GM19035 (cell line): ENCODE data around the gene KCNIP1.
"Not testable (repeated sequence)": the region's sequence is repeated elsewhere in the genome, so short reads cannot be mapped to it uniquely, and the experiment has no call there.

Source experiments
- ATAC-seq: cut with Tn5 transposase; IDR thresholded peaks from one replicate; pipeline ENCODE4 v1.9.1; 2021; ENCODE audit not compliant: unreplicated experiment

KCNIP1 gene

DNA sequence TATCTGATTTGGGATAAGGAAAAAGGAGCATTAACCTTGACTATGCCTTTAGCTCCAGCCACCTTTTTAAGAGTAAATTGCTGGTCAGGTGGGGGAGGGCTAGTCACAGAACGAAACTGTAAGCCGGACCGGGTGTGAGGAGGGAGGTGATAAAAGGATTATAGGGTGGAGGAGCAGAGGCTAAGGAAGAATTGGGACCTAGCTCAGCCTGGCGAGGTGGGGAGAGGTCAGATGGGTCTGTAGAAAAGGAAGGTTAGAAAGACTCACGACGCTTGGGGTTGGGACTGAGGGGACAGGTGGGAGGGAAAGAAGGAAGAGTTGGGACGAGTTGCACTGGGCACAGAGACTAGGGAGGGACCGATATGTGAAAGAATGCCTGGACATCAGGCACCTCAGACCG is 262.0 kb downstream of the KCNIP1 start:
- ATAC-seq = not testable (repeated sequence)

DNA sequence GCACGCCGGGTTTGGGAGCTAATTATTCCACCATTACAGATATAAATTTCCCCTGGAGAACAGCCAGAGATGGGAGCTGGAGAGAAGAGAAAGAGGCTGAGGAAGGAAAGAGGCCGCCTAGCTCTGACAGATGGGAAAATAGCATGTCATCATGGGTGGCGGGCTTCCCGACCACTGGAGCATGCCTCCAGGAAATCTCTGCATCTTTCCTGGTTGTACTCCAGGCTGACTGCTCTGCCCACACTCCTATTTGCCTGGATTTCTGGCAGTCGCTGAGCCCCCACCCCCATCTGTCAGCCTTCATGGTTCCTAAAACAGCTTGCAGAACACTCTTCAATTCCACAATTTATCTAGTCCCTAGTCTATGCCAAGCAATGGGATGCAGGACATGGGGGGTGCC is 265.4 kb downstream of the KCNIP1 start:
- no peak for ATAC-seq

DNA sequence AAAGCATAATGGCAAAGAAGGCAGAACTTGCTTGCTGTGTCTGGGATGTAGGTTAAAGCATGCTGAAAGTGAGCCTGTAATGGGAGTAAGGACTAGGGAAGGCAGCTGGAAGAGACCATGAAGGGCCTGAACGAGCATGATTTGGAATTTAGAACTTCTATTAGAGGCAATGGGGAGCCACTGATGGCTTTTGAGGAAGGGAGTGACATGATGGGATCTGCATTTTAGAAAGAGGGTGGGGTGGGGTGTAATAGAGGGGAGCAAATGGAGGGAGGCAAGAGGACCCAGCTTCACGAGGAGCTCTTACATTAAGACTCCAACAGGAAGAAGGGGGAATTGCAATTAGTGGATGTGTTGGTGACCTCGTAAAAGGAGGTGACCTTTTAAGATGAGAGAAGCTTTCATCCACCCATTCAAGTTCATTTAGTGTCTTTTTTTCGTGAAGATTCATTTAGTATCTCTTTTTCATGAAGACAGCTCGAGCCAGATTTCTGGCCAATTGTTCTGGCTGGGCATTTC is 266.1 kb downstream of the KCNIP1 start:
- no peak for ATAC-seq

DNA sequence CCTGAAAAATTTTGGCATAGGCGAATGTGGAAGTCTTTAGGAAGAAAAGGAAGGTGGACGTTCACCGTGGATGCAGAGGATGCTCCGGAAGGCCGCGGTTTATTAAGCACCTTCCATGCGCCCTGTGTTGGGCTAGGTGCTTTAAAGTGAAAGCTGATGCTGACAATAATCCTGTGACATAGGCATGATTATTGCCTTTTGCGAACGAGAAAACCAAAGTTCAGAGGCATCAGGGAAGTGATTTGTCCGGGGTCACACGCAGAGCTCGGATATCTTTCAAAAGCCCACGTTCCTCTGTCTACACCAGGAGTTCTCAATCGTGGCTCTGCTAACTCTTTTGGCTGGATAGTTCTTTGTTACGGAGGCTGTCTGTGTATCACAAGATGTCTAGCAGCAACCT is 267.7 kb downstream of the KCNIP1 start:
- ATAC-seq = no peak

DNA sequence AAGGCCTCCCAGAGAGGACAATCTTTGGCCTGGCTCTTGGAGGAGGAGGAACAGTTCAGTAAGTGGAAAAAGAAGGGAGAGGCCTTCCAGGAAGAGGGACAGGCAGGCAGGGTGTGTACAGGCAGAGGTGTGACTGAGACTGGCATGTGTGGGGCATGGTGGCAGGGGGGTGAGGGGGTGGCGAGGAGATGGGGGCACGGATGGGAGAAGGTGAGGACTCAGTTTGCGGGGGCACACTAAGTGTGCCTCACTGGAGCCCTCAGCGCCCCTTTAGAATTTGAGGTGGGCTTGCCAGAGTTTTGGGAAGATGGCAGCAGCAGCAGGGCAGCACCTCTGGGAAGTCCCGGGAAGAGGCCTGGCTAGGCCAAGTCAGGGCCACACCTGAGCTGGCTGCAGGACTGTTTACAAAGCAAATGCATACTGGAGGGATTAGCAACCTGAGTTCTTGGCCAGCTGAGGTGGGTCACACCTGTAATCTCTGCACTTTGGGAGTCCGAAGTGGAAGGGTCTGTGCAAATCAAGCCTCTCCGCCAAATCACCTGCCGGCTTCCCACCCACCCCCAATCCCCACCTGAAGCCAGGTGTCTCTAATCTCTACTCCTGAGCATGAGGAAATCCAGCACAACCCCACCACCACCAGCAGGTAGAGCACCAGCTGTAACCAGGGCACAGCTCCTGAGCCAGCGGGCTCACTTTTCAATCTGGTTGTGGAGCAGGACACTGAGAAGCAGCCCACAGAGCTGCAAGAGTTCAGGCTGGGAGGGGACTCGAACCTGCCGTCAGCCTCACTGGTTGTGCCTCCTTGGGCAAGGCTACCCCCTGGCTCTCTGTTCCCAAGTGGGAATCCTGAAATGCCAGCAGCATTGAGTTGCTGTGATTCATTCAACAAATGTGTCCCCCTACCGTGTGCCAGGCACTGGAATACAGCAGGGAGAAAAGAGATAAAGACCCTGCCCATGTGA is 269.5 kb downstream of the KCNIP1 start:
- ATAC-seq = no peak

DNA sequence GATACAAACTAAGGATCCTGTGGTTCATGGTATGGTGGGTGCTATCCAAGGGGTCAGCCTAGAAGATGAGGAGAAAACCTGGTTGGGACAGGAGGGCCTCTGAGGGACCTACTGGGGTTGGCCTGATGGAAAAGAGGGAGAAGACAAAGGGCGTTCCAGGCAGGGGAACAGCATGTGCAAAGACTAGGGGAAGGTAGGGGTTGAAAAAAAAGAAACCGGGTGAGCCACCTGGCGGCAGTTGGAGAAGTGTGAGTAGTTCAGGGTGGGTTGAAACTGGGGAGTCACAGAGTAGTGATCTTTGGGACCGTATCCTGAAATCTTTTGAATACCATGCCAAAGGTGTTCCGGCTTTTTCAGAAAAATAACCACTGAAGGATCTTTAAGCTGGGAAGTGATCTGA is 271.0 kb downstream of the KCNIP1 start:
- no peak for ATAC-seq

DNA sequence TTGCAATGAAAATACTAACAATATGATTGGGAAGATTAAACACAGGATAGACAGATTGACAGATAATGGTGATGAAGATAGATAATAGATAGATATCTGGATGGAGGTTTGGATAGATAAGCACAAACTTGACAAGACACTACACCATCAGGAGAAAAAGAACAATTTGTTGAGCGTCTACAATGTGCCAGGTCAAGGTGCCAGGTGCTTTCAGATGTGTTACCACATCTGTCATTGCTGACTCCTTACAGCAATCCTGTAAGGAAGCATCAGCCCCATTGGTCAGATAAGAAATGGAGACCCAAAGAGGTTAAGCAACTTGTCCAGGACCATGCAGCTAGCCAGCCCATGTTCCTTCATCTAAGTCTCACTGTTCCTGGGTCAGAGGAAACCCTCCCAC is 278.1 kb downstream of the KCNIP1 start:
- ATAC-seq = no peak

DNA sequence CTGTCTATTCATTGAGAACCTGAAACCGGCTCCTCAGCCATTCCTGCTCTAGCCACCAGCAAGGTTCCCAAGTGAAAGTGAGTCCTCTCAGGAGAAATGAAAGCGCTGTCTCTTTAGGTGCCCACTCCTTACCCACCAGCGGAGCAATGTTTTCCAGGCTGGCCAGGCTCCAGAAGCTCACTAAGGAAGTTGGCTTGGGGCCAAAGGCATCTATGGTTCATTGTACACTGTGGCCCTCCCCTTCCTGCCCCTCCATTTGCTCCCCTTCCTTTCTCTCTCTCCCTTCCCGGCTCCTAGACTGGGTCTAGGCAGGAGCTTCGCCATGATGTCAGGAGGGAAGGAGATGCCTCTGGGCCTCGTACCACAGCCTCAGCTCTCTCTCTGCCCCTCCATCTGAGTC is 278.6 kb downstream of the KCNIP1 start:
- no peak for ATAC-seq

DNA sequence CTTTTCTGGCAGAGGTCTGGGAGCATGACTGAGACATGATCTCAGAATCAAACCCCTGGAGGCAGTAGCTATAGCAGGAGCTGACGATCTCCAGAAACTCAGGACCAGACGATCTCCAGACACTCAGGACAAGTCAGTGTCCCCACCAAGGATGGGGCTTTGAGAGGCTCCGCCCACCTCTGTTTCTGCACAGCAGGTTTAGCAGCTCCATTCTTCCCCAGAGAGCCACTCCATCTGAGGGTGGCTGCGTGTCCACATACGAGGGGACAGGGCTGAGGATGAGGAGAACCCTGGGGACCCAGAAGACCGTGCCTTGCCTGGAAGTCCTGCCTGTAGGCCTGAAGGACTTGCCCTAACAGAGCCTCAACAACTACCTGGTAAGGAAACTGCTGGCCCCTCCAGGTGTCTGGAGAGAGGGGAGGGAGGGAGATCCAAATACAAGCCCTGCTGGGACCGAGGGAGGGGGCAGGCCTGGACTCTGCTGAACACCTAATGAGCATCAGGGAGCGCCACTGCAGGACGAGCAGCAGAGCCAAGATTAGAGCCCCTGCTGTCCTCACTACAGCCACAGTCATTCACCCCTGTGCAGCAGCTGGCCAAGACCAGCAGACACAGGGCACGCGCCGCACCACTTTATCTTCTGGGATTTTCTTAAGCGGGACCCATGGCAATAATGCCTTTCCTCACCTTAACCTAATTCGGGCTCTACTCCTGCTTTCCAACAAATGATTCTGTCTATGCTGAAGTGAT is 279.9 kb downstream of the KCNIP1 start, which contains the start of gene GABRP:
Gene GABRP (plus strand): TSS at position 228 of the 750 bp plus-strand sequence. CDS start 4,891 bp downstream, outside the sequence.
- no peak for ATAC-seq

DNA sequence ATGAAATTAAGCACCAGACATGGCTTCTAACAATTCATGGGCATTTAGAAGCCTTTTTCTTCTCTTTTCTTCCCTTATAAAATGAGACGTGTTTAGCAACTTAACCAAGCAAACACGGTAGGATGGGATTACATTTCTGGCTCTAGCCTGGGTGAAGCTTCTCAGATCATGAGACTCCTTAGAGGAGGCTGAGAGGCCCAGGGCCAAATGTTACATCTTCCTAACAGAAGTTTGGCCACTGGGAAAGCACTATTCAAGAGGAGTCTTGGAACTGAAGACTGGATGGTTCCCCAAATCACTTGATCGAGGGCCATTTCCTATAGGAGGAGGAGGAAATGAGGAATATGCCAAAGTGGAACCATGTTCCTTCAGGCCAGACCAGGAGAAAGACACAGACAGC is 281.6 kb downstream of the KCNIP1 start:
- ATAC-seq = no peak
